Ectodermal cell (in vitro differentiated cells): ENCODE results near the gene OR6B3.

Source experiments
- H3K27ac ChIP-seq: 2 replicates; pipeline ENCODE4 v1.7.0; 2013; ENCODE audit warnings: mild to moderate bottlenecking, low read depth, low read length; ENCODE audit not compliant: insufficient read depth, poor library complexity, severe bottlenecking
- H3K27me3 ChIP-seq: 2 replicates; pipeline ENCODE4 v1.7.0; 2013; ENCODE audit warnings: mild to moderate bottlenecking, low read length; ENCODE audit not compliant: insufficient read depth, control insufficient read depth, poor library complexity, severe bottlenecking
- H3K36me3 ChIP-seq: one replicate; pipeline ENCODE4 v1.7.0; 2013; ENCODE audit warnings: low read length; ENCODE audit not compliant: control insufficient read depth, insufficient read depth
- H3K4me1 ChIP-seq: one replicate; pipeline ENCODE4 v1.7.0; 2013; ENCODE audit warnings: low read length; ENCODE audit not compliant: control insufficient read depth, insufficient read depth
- H3K4me3 ChIP-seq: 2 replicates; pipeline ENCODE4 v1.7.0; 2013; ENCODE audit warnings: low read depth, low read length, control low read depth; ENCODE audit not compliant: insufficient read depth
- H3K9me3 ChIP-seq: 2 replicates; pipeline ENCODE4 v1.7.0; 2013; ENCODE audit warnings: mild to moderate bottlenecking, low read length, moderate library complexity; ENCODE audit not compliant: control insufficient read depth
- WGBS, 2 experiments: methylation state at CpG; one replicate each; pipeline ENCODE4 v1.1.7; 2013; ENCODE audit warnings: missing lambda C conversion rate in 2 of 2; 5-methylcytosine and 5-hydroxymethylcytosine counted together

Gene OR6B3

GRCh38 chr2:240068193-240068592 lies 14.9 kb upstream of the OR6B3 start:
- Histone ChIP-seq H3K27ac (no peak overlapping the region), H3K4me3 (no peak overlapping the region), H3K4me1 (no peaks in the 10 kb centered on the region), H3K36me3 (no peaks in the 10 kb centered on the region), H3K9me3 (no peaks in the 10 kb centered on the region), H3K27me3 (no peaks in the 10 kb centered on the region)
- WGBS, 2 experiments = 94 to 100% methylated on average over 1 of the region's 1 CpG

GRCh38 chr2:240066489-240066888 lies 13.2 kb upstream of the OR6B3 start:
- H3K27ac ChIP-seq = no peak overlapping the region
- no peaks in the 10 kb centered on the region for H3K9me3 ChIP-seq
- WGBS, 2 experiments = 84 to 86% methylated on average over 5 of the region's 5 CpGs
- H3K4me1 ChIP-seq = no peaks in the 10 kb centered on the region
- H3K4me3 ChIP-seq = no peak overlapping the region
- H3K27me3 ChIP-seq = no peaks in the 10 kb centered on the region
- H3K36me3 ChIP-seq = no peaks in the 10 kb centered on the region

DNA sequence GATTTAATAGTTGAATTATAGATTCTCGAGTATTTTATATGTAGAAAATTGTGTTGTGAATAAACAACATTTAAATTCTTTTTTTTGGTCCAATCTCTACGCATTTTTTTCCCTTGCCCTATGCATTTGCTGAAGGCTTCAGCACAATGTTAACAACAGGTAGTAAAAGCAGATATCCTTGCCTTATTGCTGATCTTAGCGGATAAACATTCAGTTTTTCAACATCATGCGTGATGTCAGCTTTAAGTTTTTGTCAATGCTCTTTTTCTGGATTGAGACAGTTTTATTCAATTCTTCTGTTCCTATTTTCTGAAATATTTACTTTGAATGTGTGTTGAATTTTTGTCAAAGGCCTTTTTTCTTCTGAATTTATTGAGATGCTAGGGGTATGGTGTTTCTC lies 11.6 kb upstream of the OR6B3 start:
- no peaks in the 10 kb centered on the region for H3K9me3 ChIP-seq
- H3K27me3 ChIP-seq = no peaks in the 10 kb centered on the region
- H3K4me3 ChIP-seq = no peak overlapping the region
- H3K36me3 ChIP-seq = no peaks in the 10 kb centered on the region
- H3K4me1 ChIP-seq = no peaks in the 10 kb centered on the region
- WGBS, 2 experiments = 87 to 92% methylated on average over 3 to 4 of the region's 4 CpGs
- H3K27ac ChIP-seq = no peak overlapping the region

DNA sequence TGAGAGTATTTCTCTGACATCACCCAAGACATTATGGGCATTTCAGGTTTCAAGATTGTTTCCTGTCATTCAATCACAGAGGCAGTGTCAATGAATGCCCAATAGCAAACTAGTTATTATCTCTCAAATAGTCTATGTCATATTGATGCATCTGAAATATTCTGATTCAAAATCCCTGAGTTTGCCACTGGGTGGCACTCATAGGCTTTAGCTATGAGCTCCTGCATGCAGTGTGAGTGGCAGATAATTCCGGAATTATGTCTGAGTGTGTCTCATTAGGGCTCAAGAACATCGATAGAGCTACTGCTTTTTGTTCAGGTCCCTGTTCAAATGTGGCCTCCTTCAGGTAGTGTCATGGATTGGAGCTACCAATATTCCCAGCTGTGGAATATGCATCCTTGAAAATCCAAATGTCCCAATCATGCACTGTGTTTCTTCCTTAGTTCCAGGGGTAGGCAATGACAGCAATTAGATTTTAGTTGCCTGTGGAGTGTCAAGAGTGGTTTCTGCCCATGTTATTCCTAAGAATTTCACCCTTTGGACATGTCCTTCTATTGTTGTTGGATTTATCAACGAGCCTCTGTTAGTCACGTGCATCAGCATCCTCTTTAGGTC lies 7.8 kb upstream of the OR6B3 start:
- H3K4me1 ChIP-seq = no peaks in the 10 kb centered on the region
- H3K27ac ChIP-seq = no peak overlapping the region
- H3K4me3 ChIP-seq = no peak overlapping the region
- 66 to 71% methylated on average over 4 of the region's 4 CpGs for WGBS, 2 experiments
- H3K9me3 ChIP-seq = no peaks in the 10 kb centered on the region
- H3K36me3 ChIP-seq = no peaks in the 10 kb centered on the region
- H3K27me3 ChIP-seq = no peaks in the 10 kb centered on the region

GRCh38 chr2:240056678-240057077 lies 3.4 kb upstream of the OR6B3 start:
- Histone ChIP-seq H3K4me3 (no peak overlapping the region), H3K9me3 (no peaks in the 10 kb centered on the region), H3K27me3 (no peaks in the 10 kb centered on the region), H3K27ac (no peak overlapping the region), H3K4me1 (no peaks in the 10 kb centered on the region), H3K36me3 (no peaks in the 10 kb centered on the region)
- WGBS, 2 experiments = 90 to 92% methylated on average over 11 of the region's 11 CpGs

DNA sequence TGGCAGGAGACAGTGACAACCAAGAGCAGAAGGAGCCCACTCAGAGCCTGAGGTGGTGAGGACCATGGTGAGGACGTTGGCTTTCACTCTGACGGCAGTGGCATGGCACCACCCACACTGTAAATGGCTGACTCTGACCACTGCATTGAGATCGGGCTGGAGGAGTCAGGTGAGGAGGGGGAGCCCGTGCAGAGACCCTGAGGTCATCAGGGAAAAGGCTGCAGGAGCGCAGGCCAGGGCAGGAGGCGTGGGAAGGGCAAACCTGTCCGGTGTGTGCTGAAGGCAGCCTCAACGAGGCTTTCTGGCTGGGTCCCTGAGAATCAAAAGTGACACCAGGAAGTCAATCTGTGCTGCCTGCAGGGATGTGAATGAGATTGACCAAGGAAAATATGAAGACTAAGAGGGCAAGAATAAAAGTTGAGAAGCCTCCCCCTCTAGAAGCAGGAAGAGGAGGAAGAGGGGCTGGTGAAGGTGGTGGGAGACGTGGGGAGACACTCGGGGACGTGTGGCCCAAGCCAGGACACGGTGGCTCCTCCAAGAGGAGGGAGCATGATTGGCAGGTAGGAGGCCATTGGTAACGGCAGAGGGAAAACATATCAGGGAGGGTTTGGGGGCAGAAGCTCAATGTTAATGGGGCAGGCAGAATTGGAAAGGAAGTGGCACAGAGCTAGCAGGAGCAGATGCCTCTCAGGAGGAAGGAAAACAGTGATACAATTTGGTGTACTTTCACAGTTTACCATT lies 2.0 kb upstream of the OR6B3 start:
- Histone ChIP-seq H3K4me1 (no peaks in the 10 kb centered on the region), H3K9me3 (no peaks in the 10 kb centered on the region), H3K36me3 (no peaks in the 10 kb centered on the region), H3K4me3 (no peak overlapping the region), H3K27me3 (peaks cover 4% of the 10 kb centered on the region), H3K27ac (no peak overlapping the region)
- 82 to 83% methylated on average over 13 of the region's 13 CpGs for WGBS, 2 experiments

DNA sequence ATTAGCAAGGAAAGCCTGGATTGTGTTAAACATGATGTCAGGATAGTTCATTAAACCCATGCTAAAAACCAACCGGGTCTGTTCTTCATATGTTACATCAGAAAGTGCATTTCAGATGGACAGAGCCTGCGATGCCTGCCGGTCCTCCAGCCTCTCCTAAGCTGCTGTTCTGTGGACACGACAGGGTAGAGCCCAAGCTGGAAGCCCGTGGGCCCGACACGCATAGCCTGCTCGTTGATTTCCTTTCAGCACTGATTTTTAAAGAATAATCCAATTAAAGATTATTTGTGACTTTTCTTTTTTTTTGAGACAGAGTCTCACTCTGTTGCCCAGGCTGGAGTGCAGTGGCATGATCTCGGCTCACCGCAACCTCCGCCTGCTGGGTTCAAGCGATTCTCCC lies 797 bp downstream of the OR6B3 start:
- Histone ChIP-seq H3K4me1 (no peaks in the 10 kb centered on the region), H3K27me3 (peaks cover 4% of the 10 kb centered on the region), H3K36me3 (no peaks in the 10 kb centered on the region), H3K4me3 (no peak overlapping the region), H3K27ac (no peak overlapping the region), H3K9me3 (no peaks in the 10 kb centered on the region)
- WGBS, 2 experiments = 90 to 91% methylated on average over 12 of the region's 12 CpGs

DNA sequence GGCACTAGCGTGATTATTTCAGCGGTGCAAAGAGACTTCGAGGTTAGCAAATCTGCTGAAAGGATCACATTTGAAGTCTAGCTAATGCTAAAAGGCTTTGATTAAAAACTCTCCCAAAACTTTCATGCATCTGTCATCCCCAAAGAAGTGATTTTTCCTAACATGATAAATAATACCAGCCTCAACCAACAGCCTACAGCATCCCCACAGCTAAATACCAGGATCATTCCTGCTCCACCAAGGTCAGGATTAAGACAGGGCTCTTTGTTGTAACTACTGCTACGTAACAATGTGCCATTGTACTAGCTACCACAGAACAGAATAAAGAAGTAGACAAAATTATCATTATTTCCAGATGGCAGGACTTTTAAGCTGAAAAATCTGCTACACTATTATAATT lies 1.6 kb downstream of the OR6B3 start:
- no peaks in the 10 kb centered on the region for H3K36me3 ChIP-seq
- no peaks in the 10 kb centered on the region for H3K9me3 ChIP-seq
- peaks cover 4% of the 10 kb centered on the region for H3K27me3 ChIP-seq
- H3K4me1 ChIP-seq = no peaks in the 10 kb centered on the region
- WGBS, 2 experiments = 89 to 95% methylated on average over 4 of the region's 4 CpGs
- no peak overlapping the region for H3K4me3 ChIP-seq
- H3K27ac ChIP-seq = no peak overlapping the region

- WGBS, 2 experiments = 89 to 90% methylated on average over 12 of the region's 12 CpGs
- Histone ChIP-seq H3K4me1 (no peaks in the 10 kb centered on the region), H3K9me3 (no peaks in the 10 kb centered on the region), H3K27me3 (peaks cover 4% of the 10 kb centered on the region), H3K36me3 (no peaks in the 10 kb centered on the region), H3K4me3 (no peak overlapping the region), H3K27ac (no peak overlapping the region)
Observed at GRCh38 chr2:240050278-240050677, 3.0 kb downstream of the OR6B3 start.

- Histone ChIP-seq H3K4me1 (no peaks in the 10 kb centered on the region), H3K27me3 (peaks cover 6% of the 10 kb centered on the region), H3K36me3 (no peaks in the 10 kb centered on the region), H3K27ac (no peak overlapping the region), H3K4me3 (no peak overlapping the region), H3K9me3 (no peaks in the 10 kb centered on the region)
- WGBS, 2 experiments = 86 to 88% methylated on average over 8 to 9 of the region's 9 CpGs
Observed at GRCh38 chr2:240048237-240048636, 5.1 kb downstream of the OR6B3 start.
